Measurements from ENCODE around the gene LOXL4.
"Not testable (repeated sequence)": the region's sequence is repeated elsewhere in the genome, so short reads cannot be mapped to it uniquely, and the experiment has no call there.

The LOXL4 gene

DNA sequence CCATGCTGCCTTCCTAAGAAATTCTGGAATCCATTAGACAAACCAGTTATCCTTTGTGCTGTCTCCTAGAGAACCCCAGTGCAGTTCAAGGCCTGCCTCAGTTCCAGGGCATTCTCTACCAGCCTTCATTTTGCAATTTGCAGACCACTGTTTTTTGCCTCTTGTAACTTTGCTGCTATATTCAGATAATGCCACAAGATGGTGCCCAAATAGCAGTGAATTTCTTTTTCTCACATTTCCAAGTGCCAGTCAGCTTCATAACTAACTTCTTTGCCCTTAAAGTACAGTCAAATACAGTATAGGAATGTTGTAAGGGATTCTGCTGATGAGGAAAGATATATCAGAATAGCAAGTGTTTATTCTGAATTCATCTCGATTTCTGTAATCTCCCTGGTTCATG lies 25.2 kb downstream of the LOXL4 start:
- no peak overlapping the region for H3K27ac ChIP-seq (ENCODE audit: low read length)
- H3K4me1 ChIP-seq (ENCODE audit: control insufficient read depth, insufficient read depth, low read length): peaks cover 30% of the 10 kb centered on the region
- H3K36me3 ChIP-seq (ENCODE audit: control insufficient read depth in 2 of 2, insufficient read depth in 2 of 2, low read length in 2 of 2): peaks cover 0 to 12% of the 10 kb centered on the region in 2 donors
- H3K4me3 ChIP-seq (ENCODE audit: low read length in 2 of 2): no peak overlapping the region
- no peak overlapping the region for H3K9ac ChIP-seq (ENCODE audit: low read length in 2 of 2)
- H3K9me3 ChIP-seq (ENCODE audit: control insufficient read depth in 2 of 2, low read length in 2 of 2): no peaks in the 10 kb centered on the region
- H3K27me3 ChIP-seq (ENCODE audit: control insufficient read depth in 1 of 2, insufficient read depth in 2 of 2, low read length in 2 of 2): no peaks in the 10 kb centered on the region

DNA sequence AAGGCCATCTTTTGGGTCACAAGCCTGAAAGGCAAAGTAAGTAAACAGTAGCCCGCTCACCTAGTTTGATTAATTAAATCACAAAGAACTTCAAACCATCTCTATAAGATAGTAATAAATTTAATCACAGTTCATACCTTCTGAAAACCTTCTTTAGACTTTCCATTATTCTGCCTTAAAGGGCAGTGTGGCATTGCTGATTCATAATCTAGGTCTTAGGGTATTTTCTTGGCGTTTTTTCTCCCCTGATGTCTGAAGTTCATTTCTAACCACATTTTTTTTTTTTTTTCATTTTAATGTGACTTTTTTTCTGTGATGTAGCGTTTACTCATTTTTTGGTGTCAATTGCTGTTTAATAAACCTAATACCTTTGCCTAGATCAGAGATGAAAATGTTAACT lies 27.5 kb downstream of the LOXL4 start:
- Histone ChIP-seq H3K4me1 (ENCODE audit: control insufficient read depth, insufficient read depth, low read length) (peaks cover 16% of the 10 kb centered on the region), H3K4me3 (ENCODE audit: low read length in 2 of 2) (no peak overlapping the region), H3K27me3 (ENCODE audit: control insufficient read depth in 1 of 2, insufficient read depth in 2 of 2, low read length in 2 of 2) (no peaks in the 10 kb centered on the region), H3K9me3 (ENCODE audit: control insufficient read depth in 2 of 2, low read length in 2 of 2) (no peaks in the 10 kb centered on the region), H3K9ac (ENCODE audit: low read length in 2 of 2) (no peak overlapping the region), H3K27ac (ENCODE audit: low read length) (no peak overlapping the region), H3K36me3 (ENCODE audit: control insufficient read depth in 2 of 2, insufficient read depth in 2 of 2, low read length in 2 of 2) (peaks cover 8 to 9% of the 10 kb centered on the region in 2 donors)

DNA sequence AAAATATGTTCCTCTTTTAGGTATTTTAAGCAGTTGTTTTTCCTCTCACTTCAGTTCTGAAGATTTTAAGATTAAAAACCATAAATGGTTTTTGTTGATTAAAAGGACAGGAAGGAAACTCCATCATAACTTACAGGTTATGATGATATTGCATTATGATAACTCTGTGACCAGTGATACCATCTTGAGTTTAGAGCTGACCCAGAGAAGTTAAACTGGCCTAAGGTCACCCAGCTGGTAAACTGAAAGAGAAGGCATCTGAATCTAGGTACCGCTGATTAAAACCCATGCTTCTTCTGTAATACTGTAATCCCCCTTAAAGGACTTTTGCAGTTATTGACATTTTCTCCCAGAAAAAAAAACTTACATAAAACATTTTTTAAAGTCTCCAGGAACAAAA lies 29.6 kb downstream of the LOXL4 start:
- no peaks in the 10 kb centered on the region for H3K4me1 ChIP-seq (ENCODE audit: control insufficient read depth, insufficient read depth, low read length)
- peaks cover 9 to 11% of the 10 kb centered on the region in 2 donors for H3K36me3 ChIP-seq (ENCODE audit: control insufficient read depth in 2 of 2, insufficient read depth in 2 of 2, low read length in 2 of 2)
- no peak overlapping the region for H3K4me3 ChIP-seq (ENCODE audit: low read length in 2 of 2)
- no peaks in the 10 kb centered on the region for H3K27me3 ChIP-seq (ENCODE audit: control insufficient read depth in 1 of 2, insufficient read depth in 2 of 2, low read length in 2 of 2)
- H3K27ac ChIP-seq (ENCODE audit: low read length): no peak overlapping the region
- no peaks in the 10 kb centered on the region for H3K9me3 ChIP-seq (ENCODE audit: control insufficient read depth in 2 of 2, low read length in 2 of 2)
- no peak overlapping the region for H3K9ac ChIP-seq (ENCODE audit: low read length in 2 of 2)

DNA sequence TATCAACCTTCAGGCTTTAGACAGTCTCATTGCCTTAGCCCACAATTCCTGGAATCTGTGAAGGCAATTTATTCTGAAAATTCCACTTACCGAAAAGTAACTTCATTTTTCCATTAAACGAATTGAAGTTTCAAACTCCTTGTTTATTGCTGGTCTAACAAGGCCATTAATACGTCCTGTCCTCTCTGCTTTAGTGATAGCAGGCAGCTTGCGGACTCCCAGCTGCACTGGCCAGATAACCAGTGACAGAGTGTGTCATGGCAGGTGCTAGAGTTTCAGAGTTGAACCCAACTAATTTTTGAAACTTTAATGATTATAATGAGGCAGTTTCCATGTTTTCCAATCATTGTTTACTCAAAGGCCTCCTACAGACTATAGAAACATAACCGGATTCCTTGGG lies 31.1 kb downstream of the LOXL4 start:
- no peaks in the 10 kb centered on the region for H3K9me3 ChIP-seq (ENCODE audit: control insufficient read depth in 2 of 2, low read length in 2 of 2)
- H3K27ac ChIP-seq (ENCODE audit: low read length): no peak overlapping the region
- no peaks in the 10 kb centered on the region for H3K27me3 ChIP-seq (ENCODE audit: control insufficient read depth in 1 of 2, insufficient read depth in 2 of 2, low read length in 2 of 2)
- peaks cover 11 to 12% of the 10 kb centered on the region in 2 donors for H3K36me3 ChIP-seq (ENCODE audit: control insufficient read depth in 2 of 2, insufficient read depth in 2 of 2, low read length in 2 of 2)
- H3K9ac ChIP-seq (ENCODE audit: low read length in 2 of 2): no peak overlapping the region
- no peak overlapping the region for H3K4me3 ChIP-seq (ENCODE audit: low read length in 2 of 2)
- no peaks in the 10 kb centered on the region for H3K4me1 ChIP-seq (ENCODE audit: control insufficient read depth, insufficient read depth, low read length)

DNA sequence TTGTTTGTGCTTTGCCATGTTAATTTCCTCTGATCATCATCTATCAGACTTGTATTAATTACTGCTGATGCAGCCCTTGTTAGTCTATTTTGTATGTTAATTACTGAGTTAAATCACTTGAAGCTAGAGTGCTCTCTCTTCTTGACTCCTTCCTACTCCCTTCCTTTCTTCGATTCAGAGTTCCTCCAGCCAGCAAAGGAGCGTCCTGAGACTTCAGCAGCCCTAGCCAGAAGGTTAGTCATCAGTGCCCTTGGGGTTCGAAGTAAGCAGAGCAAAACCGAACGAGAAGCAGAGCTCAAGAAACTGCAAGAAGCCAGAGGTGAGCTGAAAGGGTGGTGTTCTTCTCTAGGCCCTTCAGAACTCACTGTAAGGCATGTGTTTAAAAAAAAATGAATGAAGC lies 32.1 kb downstream of the LOXL4 start:
- H3K27ac ChIP-seq (ENCODE audit: low read length): no peak overlapping the region
- H3K9ac ChIP-seq (ENCODE audit: low read length in 2 of 2): no peak overlapping the region
- no peaks in the 10 kb centered on the region for H3K27me3 ChIP-seq (ENCODE audit: control insufficient read depth in 1 of 2, insufficient read depth in 2 of 2, low read length in 2 of 2)
- H3K36me3 ChIP-seq (ENCODE audit: control insufficient read depth in 2 of 2, insufficient read depth in 2 of 2, low read length in 2 of 2): peaks cover 13% of the 10 kb centered on the region in 2 donors
- H3K4me1 ChIP-seq (ENCODE audit: control insufficient read depth, insufficient read depth, low read length): no peaks in the 10 kb centered on the region
- H3K9me3 ChIP-seq (ENCODE audit: control insufficient read depth in 2 of 2, low read length in 2 of 2): no peaks in the 10 kb centered on the region
- no peak overlapping the region for H3K4me3 ChIP-seq (ENCODE audit: low read length in 2 of 2)

DNA sequence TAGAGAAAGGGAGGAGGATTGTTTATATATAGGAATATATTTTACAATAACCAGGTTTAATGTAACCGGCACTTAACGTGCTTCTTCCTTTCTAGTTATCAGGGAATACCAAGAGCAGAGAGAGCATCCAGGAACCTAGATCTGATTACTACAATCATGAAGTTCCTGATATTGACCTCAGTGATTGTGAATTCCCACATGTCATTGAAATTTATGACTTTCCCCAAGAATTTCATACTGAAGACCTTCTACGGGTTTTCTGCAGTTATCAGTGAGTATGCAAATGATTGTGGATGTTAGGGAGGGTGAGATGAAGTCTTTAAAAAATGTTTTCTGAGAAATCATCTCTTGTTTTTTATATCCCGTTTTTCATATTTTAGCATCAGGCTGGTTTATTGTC lies 36.6 kb downstream of the LOXL4 start:
- H3K4me3 ChIP-seq (ENCODE audit: low read length in 2 of 2): no peak overlapping the region
- H3K9me3 ChIP-seq (ENCODE audit: control insufficient read depth in 2 of 2, low read length in 2 of 2): no peaks in the 10 kb centered on the region
- no peak overlapping the region for H3K9ac ChIP-seq (ENCODE audit: low read length in 2 of 2)
- H3K36me3 ChIP-seq (ENCODE audit: control insufficient read depth in 2 of 2, insufficient read depth in 2 of 2, low read length in 2 of 2): peaks cover 8 to 11% of the 10 kb centered on the region in 2 donors
- no peaks in the 10 kb centered on the region for H3K4me1 ChIP-seq (ENCODE audit: control insufficient read depth, insufficient read depth, low read length)
- H3K27me3 ChIP-seq (ENCODE audit: control insufficient read depth in 1 of 2, insufficient read depth in 2 of 2, low read length in 2 of 2): no peaks in the 10 kb centered on the region
- no peak overlapping the region for H3K27ac ChIP-seq (ENCODE audit: low read length)

DNA sequence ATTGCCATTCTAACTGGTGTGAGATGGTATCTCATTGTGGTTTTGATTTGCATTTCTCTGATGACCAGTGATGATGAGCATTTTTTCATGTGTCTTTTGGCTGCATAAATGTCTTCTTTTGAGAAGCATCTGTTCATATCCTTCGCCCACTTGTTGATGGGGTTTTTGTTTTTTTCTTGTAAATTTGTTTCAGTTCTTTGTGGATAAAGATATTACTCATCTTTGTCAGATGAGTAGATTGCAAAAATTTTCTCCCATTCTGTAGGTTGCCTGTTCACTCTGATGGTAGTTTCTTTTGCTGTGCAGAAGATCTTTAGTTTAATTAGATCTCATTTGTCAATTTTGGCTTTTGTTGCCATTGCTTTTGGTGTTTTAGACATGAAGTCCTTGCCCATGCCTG lies 39.7 kb downstream of the LOXL4 start:
- not testable (repeated sequence) for H3K27ac ChIP-seq (ENCODE audit: low read length); H3K9ac ChIP-seq (ENCODE audit: low read length in 2 of 2); H3K9me3 ChIP-seq (ENCODE audit: control insufficient read depth in 2 of 2, low read length in 2 of 2); H3K4me3 ChIP-seq (ENCODE audit: low read length in 2 of 2); H3K27me3 ChIP-seq (ENCODE audit: control insufficient read depth in 1 of 2, insufficient read depth in 2 of 2, low read length in 2 of 2); H3K4me1 ChIP-seq (ENCODE audit: control insufficient read depth, insufficient read depth, low read length); H3K36me3 ChIP-seq (ENCODE audit: control insufficient read depth in 2 of 2, insufficient read depth in 2 of 2, low read length in 2 of 2)

DNA sequence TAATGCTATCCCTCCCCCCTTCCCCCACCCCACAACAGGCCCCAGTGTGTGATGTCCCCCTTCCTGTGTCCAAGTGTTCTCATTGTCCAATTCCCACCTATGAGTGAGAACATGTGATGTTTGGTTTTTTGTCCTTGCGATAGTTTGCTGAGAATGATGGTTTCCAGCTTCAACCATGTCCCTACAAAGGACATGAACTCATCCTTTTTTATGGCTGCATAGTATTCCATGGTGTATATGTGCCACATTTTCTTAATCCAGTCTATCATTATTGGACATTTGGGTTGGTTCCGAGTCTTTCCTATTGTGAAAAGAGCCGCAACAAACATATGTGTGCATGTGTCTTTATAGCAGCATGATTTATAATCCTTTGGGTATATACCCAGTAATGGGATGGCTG lies 40.3 kb downstream of the LOXL4 start:
- H3K27ac ChIP-seq (ENCODE audit: low read length); H3K27me3 ChIP-seq (ENCODE audit: control insufficient read depth in 1 of 2, insufficient read depth in 2 of 2, low read length in 2 of 2); H3K4me1 ChIP-seq (ENCODE audit: control insufficient read depth, insufficient read depth, low read length); H3K36me3 ChIP-seq (ENCODE audit: control insufficient read depth in 2 of 2, insufficient read depth in 2 of 2, low read length in 2 of 2); H3K9me3 ChIP-seq (ENCODE audit: control insufficient read depth in 2 of 2, low read length in 2 of 2); H3K4me3 ChIP-seq (ENCODE audit: low read length in 2 of 2); H3K9ac ChIP-seq (ENCODE audit: low read length in 2 of 2): not testable (repeated sequence)

DNA sequence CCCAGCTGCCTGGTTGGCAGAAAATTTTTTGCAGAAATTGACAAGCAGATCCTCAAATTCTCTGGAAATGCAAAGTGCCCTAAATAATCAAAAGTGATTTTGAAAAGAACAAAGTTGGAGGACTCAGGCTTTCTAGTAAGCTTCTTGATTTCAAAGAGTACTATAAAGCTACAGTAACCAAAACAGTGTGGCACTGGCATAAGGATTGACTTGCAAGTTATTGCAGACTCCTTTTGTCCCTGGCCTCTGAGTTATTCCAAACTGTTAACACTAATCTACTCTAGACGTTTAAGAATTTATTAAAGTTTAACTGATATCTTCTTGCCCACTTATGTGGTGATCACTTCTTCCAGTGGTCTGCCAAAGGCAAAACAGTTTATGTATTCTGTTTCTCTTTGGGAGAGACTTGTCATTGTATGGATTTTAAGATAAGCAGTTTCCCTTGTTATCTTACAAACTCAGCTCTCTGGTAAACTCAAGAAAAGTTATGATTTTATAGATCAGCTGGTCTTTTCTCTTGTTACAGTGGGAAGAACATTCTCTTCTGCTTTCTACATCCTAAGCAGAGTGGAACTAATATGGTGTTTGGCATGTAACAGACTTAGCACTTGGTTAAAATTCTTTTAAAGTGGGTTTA lies 41.4 kb downstream of the LOXL4 start:
- Histone ChIP-seq H3K4me3 (ENCODE audit: low read length in 2 of 2) (no peak overlapping the region), H3K27me3 (ENCODE audit: control insufficient read depth in 1 of 2, insufficient read depth in 2 of 2, low read length in 2 of 2) (no peaks in the 10 kb centered on the region), H3K4me1 (ENCODE audit: control insufficient read depth, insufficient read depth, low read length) (no peaks in the 10 kb centered on the region), H3K9ac (ENCODE audit: low read length in 2 of 2) (no peak overlapping the region), H3K36me3 (ENCODE audit: control insufficient read depth in 2 of 2, insufficient read depth in 2 of 2, low read length in 2 of 2) (peaks cover 0 to 3% of the 10 kb centered on the region in 2 donors), H3K9me3 (ENCODE audit: control insufficient read depth in 2 of 2, low read length in 2 of 2) (no peaks in the 10 kb centered on the region), H3K27ac (ENCODE audit: low read length) (no peak overlapping the region)

DNA sequence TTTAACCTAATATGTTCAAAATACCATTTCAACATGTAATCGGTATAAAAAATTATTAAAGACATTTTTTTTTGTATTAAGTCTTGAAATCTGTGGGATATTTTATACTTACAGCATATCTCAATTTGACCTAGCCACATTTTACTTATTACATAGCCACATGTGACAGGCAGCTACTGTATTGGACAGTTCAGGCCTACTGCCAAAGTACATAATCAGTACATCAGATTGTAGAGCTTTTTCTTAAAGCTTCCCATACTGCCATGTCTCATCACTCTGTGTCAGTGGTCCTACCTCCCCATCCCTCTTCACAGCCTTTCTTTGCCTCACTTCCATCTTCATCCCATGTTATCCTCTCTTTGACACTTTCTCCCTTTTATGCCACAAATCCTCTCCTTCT lies 43.0 kb downstream of the LOXL4 start:
- Histone ChIP-seq H3K9me3 (ENCODE audit: control insufficient read depth in 2 of 2, low read length in 2 of 2) (no peaks in the 10 kb centered on the region), H3K9ac (ENCODE audit: low read length in 2 of 2) (no peak overlapping the region), H3K27me3 (ENCODE audit: control insufficient read depth in 1 of 2, insufficient read depth in 2 of 2, low read length in 2 of 2) (no peaks in the 10 kb centered on the region), H3K27ac (ENCODE audit: low read length) (no peak overlapping the region), H3K4me3 (ENCODE audit: low read length in 2 of 2) (no peak overlapping the region), H3K36me3 (ENCODE audit: control insufficient read depth in 2 of 2, insufficient read depth in 2 of 2, low read length in 2 of 2) (no peaks in the 10 kb centered on the region), H3K4me1 (ENCODE audit: control insufficient read depth, insufficient read depth, low read length) (no peaks in the 10 kb centered on the region)

DNA sequence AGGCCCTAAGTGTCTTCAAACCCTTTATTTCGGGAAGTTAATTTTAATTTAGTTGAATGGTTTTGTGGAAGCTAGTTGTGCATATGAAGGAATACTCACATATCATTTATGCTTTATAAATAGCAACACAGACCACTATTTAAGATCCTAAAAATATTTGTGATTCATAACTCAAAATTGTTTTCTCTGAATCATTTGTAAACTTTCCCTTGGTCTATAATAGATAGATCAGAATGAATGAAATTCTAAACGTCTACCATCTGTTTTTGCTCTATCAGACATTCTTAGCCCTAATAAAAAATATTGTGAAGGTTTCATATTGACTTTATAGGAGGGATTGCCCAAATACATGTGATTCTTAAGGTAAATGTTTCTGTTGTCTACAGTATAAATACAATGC lies 43.5 kb downstream of the LOXL4 start:
- H3K9me3 ChIP-seq (ENCODE audit: control insufficient read depth in 2 of 2, low read length in 2 of 2): peaks cover 0 to 3% of the 10 kb centered on the region in 2 donors
- H3K27me3 ChIP-seq (ENCODE audit: control insufficient read depth in 1 of 2, insufficient read depth in 2 of 2, low read length in 2 of 2): no peaks in the 10 kb centered on the region
- H3K4me3 ChIP-seq (ENCODE audit: low read length in 2 of 2): no peak overlapping the region
- H3K36me3 ChIP-seq (ENCODE audit: control insufficient read depth in 2 of 2, insufficient read depth in 2 of 2, low read length in 2 of 2): no peaks in the 10 kb centered on the region
- H3K27ac ChIP-seq (ENCODE audit: low read length): no peak overlapping the region
- H3K9ac ChIP-seq (ENCODE audit: low read length in 2 of 2): no peak overlapping the region
- H3K4me1 ChIP-seq (ENCODE audit: control insufficient read depth, insufficient read depth, low read length): no peaks in the 10 kb centered on the region

All from stomach smooth muscle (tissue), 2 donors.